Measurements from ENCODE around the gene KSR1. TPM values are rescaled to one million over a fixed set of nuclear protein-coding genes. Genes with fewer than 3 reads are reported as not detected.

The KSR1 gene
- total and polyA plus RNA-seq, 2 of the 8 experiments (the other 6 are each of a cell fraction or from before 2014, with no cell fraction given) = 14.1 to 34.7 TPM

DNA sequence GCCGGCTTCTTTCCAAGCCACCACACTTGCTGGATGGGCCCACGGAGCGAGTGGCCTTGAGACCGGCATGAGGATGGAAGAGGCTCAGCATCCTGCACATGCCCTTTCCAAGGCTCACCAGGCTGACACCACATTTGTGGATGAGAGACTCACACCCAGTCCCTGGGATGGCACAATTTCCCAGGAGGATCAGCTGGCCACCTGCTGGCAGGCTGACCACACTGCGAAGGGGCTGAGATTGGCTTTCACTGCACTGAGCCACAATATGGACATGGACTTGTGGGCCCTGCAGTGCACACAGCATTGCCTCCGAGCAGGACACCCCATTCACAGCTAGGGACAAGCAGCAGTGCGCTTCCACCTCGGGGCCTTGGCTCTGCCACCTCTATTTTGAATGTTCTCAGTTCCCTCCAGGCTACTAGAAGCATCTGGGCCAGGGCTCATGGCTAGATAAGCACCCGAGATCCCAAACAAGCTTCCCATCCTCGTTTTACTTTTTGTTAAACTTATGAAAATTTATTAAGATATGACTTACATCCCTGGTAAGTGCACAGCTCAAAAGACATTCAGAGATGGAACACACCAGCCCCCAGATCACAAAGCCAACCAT is 25.3 kb upstream of the KSR1 start:
- Histone ChIP-seq H3K4me3 (ENCODE audit: extremely low read depth in 1 of 4, insufficient read depth in 2 of 4, low read depth in 3 of 4, low read length in 4 of 4) (no peak overlapping the region), H2BK15ac (ENCODE audit: low read length) (no peak overlapping the region), H3K14ac (ENCODE audit: insufficient read length) (no peak overlapping the region), H3K23ac (ENCODE audit: insufficient read length) (no peak overlapping the region), H3K79me2 (ENCODE audit: control insufficient read depth in 1 of 2, insufficient read depth in 2 of 2, low read length in 2 of 2) (no peaks in the 10 kb centered on the region), H2BK5ac (ENCODE audit: low read depth, low read length) (no peak overlapping the region), H4K8ac (ENCODE audit: extremely low read depth, insufficient read depth, low read length) (no peak overlapping the region), H3K18ac (ENCODE audit: extremely low read depth, low read length) (no peak overlapping the region), H3K36me3 (ENCODE audit: control insufficient read depth in 2 of 4, insufficient read depth in 4 of 4, low read length in 3 of 4) (no peaks in the 10 kb centered on the region), H3K79me1 (ENCODE audit: low read depth, low read length) (no peaks in the 10 kb centered on the region), H3K4ac (replicated peaks; ENCODE audit: insufficient read length, low read depth, low read length) (no peak overlapping the region), H2BK12ac (ENCODE audit: low read depth, low read length) (no peak overlapping the region), H2BK120ac (replicated peaks; ENCODE audit: low read depth, low read length) (no peak overlapping the region), H3K27ac (ENCODE audit: low read depth, low read length) (no peak overlapping the region), H4K91ac (replicated peaks; ENCODE audit: insufficient read length, low read length) (no peak overlapping the region), H4K5ac (ENCODE audit: insufficient read length, low read depth, low read length) (no peak overlapping the region), H3K23me2 (ENCODE audit: low read depth, low read length) (no peaks in the 10 kb centered on the region), H3K56ac (replicated peaks; ENCODE audit: insufficient read length, low read depth, low read length) (no peak overlapping the region), H2AK5ac (ENCODE audit: low read depth, low read length) (no peak overlapping the region), H2AFZ (ENCODE audit: low read length) (no peak overlapping the region), H3K27me3 (replicated peaks in 1 of 4; ENCODE audit: control insufficient read depth in 3 of 4, extremely low read depth in 1 of 4, insufficient read depth in 3 of 4, low read length in 3 of 4) (no peaks in the 10 kb centered on the region), H3K4me2 (ENCODE audit: insufficient read depth in 1 of 2, low read depth in 2 of 2, low read length in 2 of 2) (no peak overlapping the region), H3K9me3 (ENCODE audit: insufficient read depth in 2 of 2, low read depth in 1 of 2, low read length in 1 of 2) (no peaks in the 10 kb centered on the region), H3K9ac (replicated peaks in 1 of 4; ENCODE audit: extremely low read depth in 1 of 4, low read depth in 3 of 4, low read length in 3 of 4) (no peak overlapping the region), H4K20me1 (replicated peaks in 1 of 2; ENCODE audit: control insufficient read depth in 1 of 2, insufficient read depth in 2 of 2, low read length in 2 of 2) (no peaks in the 10 kb centered on the region), H2BK20ac (ENCODE audit: low read length) (no peak overlapping the region), H3K4me1 (replicated peaks in 1 of 4; ENCODE audit: control insufficient read depth in 3 of 4, insufficient read depth in 4 of 4, low read length in 3 of 4) (no peaks in the 10 kb centered on the region; a peak in 1 of 7 replicates)
- FAIRE-seq (no peak), DNase-seq (ENCODE audit: low read depth in 1 of 2, low spot score in 2 of 2) (peak; percentile 33 to 61)
- ChIA-PET CTCF (ENCODE audit: partially characterized antibody) (interaction anchor here (0.8 to 2.3 kb wide), 23 partner anchors 10 to 220 kb away, joined by 3 to 15 read pairs (median 4); no protein-coding TSS in a partner anchor), POLR2A (ENCODE audit: partially characterized antibody) (no interaction called here)
- TF ChIP-seq TAF1 (IDR thresholded peaks at IDR 0.05; ENCODE audit: low read depth, low read length) = no peak
- peak; percentile 40 to 54 for TF ChIP-seq RAD21 (IDR thresholded peaks at IDR 0.05 in 1 of 2, conservative IDR thresholded peaks at IDR 0.05 in 1 of 2; ENCODE audit: low read depth in 2 of 2, low read length in 2 of 2)
- TF ChIP-seq, protein P1, sequence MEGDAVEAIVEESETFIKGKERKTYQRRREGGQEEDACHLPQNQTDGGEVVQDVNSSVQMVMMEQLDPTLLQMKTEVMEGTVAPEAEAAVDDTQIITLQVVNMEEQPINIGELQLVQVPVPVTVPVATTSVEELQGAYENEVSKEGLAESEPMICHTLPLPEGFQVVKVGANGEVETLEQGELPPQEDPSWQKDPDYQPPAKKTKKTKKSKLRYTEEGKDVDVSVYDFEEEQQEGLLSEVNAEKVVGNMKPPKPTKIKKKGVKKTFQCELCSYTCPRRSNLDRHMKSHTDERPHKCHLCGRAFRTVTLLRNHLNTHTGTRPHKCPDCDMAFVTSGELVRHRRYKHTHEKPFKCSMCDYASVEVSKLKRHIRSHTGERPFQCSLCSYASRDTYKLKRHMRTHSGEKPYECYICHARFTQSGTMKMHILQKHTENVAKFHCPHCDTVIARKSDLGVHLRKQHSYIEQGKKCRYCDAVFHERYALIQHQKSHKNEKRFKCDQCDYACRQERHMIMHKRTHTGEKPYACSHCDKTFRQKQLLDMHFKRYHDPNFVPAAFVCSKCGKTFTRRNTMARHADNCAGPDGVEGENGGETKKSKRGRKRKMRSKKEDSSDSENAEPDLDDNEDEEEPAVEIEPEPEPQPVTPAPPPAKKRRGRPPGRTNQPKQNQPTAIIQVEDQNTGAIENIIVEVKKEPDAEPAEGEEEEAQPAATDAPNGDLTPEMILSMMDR (IDR thresholded peaks at IDR 0.05; ENCODE audit: control extremely low read depth in 1 of 3, insufficient read depth in 1 of 3, low read depth in 1 of 3, low read length in 3 of 3) = peak; percentile 60 to 77 (median 75)
- 80% methylated on average over 10 of the region's 10 CpGs; no CpG with 5 or more reads in 1 of the 2 experiments for WGBS, 2 experiments (ENCODE audit: extremely low coverage in 1 of 2, insufficient coverage in 1 of 2, insufficient read length in 1 of 2, insufficient replicate concordance in 2 of 2, low coverage in 1 of 2, low lambda C conversion rate in 2 of 2, missing lambda C conversion rate in 1 of 2)

Measured in H1 (cell line).